Measurements from ENCODE around the gene CD9.

The CD9 gene

GRCh38 chr12:6218347-6218925, 18.2 kb downstream of the CD9 start:
- no peak overlapping the region for H2AFZ ChIP-seq (ENCODE audit: low read depth, low read length)
- ATAC-seq (ENCODE audit: insufficient read depth, low read depth) (no peak), DNase-seq (no peak)
- H4K20me1 ChIP-seq (ENCODE audit: insufficient read depth, low read length), result no peaks in the 10 kb centered on the region
- H3K36me3 ChIP-seq (ENCODE audit: insufficient read depth, low read length), result no peaks in the 10 kb centered on the region
- H3K79me2 ChIP-seq (ENCODE audit: insufficient read depth, low read length), result no peaks in the 10 kb centered on the region
- H3K27me3 ChIP-seq (ENCODE audit: insufficient read depth, low read length, poor library complexity), result peaks cover 4% of the 10 kb centered on the region
- no peak overlapping the region for H3K4me3 ChIP-seq (ENCODE audit: low read depth in 1 of 2, low read length in 2 of 2)
- H3K27ac ChIP-seq (ENCODE audit: low read length), result no peak overlapping the region
- no peaks in the 10 kb centered on the region for H3K9me3 ChIP-seq (ENCODE audit: insufficient read depth, low read length, severe bottlenecking)
- TF ChIP-seq, protein P1, sequence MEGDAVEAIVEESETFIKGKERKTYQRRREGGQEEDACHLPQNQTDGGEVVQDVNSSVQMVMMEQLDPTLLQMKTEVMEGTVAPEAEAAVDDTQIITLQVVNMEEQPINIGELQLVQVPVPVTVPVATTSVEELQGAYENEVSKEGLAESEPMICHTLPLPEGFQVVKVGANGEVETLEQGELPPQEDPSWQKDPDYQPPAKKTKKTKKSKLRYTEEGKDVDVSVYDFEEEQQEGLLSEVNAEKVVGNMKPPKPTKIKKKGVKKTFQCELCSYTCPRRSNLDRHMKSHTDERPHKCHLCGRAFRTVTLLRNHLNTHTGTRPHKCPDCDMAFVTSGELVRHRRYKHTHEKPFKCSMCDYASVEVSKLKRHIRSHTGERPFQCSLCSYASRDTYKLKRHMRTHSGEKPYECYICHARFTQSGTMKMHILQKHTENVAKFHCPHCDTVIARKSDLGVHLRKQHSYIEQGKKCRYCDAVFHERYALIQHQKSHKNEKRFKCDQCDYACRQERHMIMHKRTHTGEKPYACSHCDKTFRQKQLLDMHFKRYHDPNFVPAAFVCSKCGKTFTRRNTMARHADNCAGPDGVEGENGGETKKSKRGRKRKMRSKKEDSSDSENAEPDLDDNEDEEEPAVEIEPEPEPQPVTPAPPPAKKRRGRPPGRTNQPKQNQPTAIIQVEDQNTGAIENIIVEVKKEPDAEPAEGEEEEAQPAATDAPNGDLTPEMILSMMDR (IDR thresholded peaks at IDR 0.05; ENCODE audit: borderline replicate concordance, extremely low read depth, low read length, poor library complexity, severe bottlenecking), result no peak
- no peak for TF ChIP-seq EZH2 (IDR thresholded peaks at IDR 0.05; ENCODE audit: borderline replicate concordance, low read depth, low read length, severe bottlenecking)
- no peaks in the 10 kb centered on the region for H3K4me1 ChIP-seq (ENCODE audit: insufficient read depth, low read length)
- no peak overlapping the region for H3K4me2 ChIP-seq (ENCODE audit: insufficient read depth, low read length)
- no peak overlapping the region for H3K9ac ChIP-seq (ENCODE audit: low read depth, low read length)

DNA sequence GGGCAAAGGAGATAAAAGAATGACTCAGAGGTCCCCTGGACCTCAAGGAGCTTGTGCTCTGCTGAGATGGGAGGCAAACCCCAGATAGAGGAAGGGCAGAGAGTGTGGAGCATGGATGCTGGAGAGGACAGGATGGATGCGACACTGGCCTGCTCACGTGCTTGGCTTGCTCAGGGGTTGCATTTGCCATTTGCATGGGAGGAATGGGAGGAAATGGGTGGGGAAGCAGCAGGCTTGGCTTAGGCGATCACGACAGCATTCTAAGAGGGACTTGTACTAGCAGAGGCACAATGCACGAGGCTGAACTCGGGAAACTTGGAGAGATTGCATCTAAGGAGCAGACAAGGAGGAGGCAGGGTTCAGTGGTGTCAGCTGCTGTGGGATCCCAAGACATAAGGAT, 19.8 kb downstream of the CD9 start:
- TF ChIP-seq EZH2 (IDR thresholded peaks at IDR 0.05; ENCODE audit: borderline replicate concordance, low read depth, low read length, severe bottlenecking), result no peak
- TF ChIP-seq, protein P1 (IDR thresholded peaks at IDR 0.05; ENCODE audit: borderline replicate concordance, extremely low read depth, low read length, poor library complexity, severe bottlenecking), result no peak
- H4K20me1 ChIP-seq (ENCODE audit: insufficient read depth, low read length), result no peaks in the 10 kb centered on the region
- DNase-seq (no peak), ATAC-seq (ENCODE audit: insufficient read depth, low read depth) (no peak)
- no peaks in the 10 kb centered on the region for H3K9me3 ChIP-seq (ENCODE audit: insufficient read depth, low read length, severe bottlenecking)
- no peak overlapping the region for H2AFZ ChIP-seq (ENCODE audit: low read depth, low read length)
- H3K27ac ChIP-seq (ENCODE audit: low read length), result no peak overlapping the region
- no peaks in the 10 kb centered on the region for H3K79me2 ChIP-seq (ENCODE audit: insufficient read depth, low read length)
- no peaks in the 10 kb centered on the region for H3K27me3 ChIP-seq (ENCODE audit: insufficient read depth, low read length, poor library complexity)
- no peak overlapping the region for H3K4me3 ChIP-seq (ENCODE audit: low read depth in 1 of 2, low read length in 2 of 2)
- H3K9ac ChIP-seq (ENCODE audit: low read depth, low read length), result no peak overlapping the region
- no peaks in the 10 kb centered on the region for H3K4me1 ChIP-seq (ENCODE audit: insufficient read depth, low read length)
- no peak overlapping the region for H3K4me2 ChIP-seq (ENCODE audit: insufficient read depth, low read length)
- no peaks in the 10 kb centered on the region for H3K36me3 ChIP-seq (ENCODE audit: insufficient read depth, low read length)

DNA sequence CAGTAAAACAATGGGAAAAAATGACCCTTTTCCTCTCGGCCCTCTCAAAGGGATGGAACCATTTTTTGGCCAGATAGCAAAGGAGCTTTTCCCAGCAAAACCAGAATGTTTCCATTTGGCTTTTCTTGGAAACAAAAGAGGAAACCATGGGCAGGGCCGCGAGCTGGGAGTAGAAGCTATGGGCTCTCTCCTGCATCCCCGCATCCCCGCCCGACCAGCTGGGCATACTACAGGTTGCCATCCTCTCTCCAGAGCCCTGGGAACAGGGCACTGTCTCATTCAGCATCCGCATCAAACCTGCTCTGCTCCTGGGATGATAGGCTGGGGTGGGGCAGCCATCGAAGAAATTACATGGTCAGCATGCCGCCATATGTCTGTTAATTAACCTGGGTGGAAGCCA, 20.9 kb downstream of the CD9 start:
- H3K9ac ChIP-seq (ENCODE audit: low read depth, low read length), result no peak overlapping the region
- TF ChIP-seq, protein P1 (IDR thresholded peaks at IDR 0.05; ENCODE audit: borderline replicate concordance, extremely low read depth, low read length, poor library complexity, severe bottlenecking), result no peak
- TF ChIP-seq EZH2 (IDR thresholded peaks at IDR 0.05; ENCODE audit: borderline replicate concordance, low read depth, low read length, severe bottlenecking), result no peak
- ATAC-seq (ENCODE audit: insufficient read depth, low read depth) (no peak), DNase-seq (no peak)
- H3K27ac ChIP-seq (ENCODE audit: low read length), result no peak overlapping the region
- H2AFZ ChIP-seq (ENCODE audit: low read depth, low read length), result no peak overlapping the region
- H3K4me1 ChIP-seq (ENCODE audit: insufficient read depth, low read length), result no peaks in the 10 kb centered on the region
- H3K4me2 ChIP-seq (ENCODE audit: insufficient read depth, low read length), result no peak overlapping the region
- no peaks in the 10 kb centered on the region for H3K27me3 ChIP-seq (ENCODE audit: insufficient read depth, low read length, poor library complexity)
- H3K36me3 ChIP-seq (ENCODE audit: insufficient read depth, low read length), result no peaks in the 10 kb centered on the region
- no peaks in the 10 kb centered on the region for H3K9me3 ChIP-seq (ENCODE audit: insufficient read depth, low read length, severe bottlenecking)
- no peaks in the 10 kb centered on the region for H4K20me1 ChIP-seq (ENCODE audit: insufficient read depth, low read length)
- H3K79me2 ChIP-seq (ENCODE audit: insufficient read depth, low read length), result no peaks in the 10 kb centered on the region
- no peak overlapping the region for H3K4me3 ChIP-seq (ENCODE audit: low read depth in 1 of 2, low read length in 2 of 2)

All from DND-41 (cell line).